HPDE6-E6E7 (cell line): ENCODE measurements around the gene SNTG2.

Source experiments
- DNase-seq: peaks from one replicate; pipeline ENCODE4 v3.0.0; 2011; ENCODE audit warnings: missing footprints; ENCODE audit errors: extremely low spot score

Gene SNTG2

GRCh38 chr2:953975-954686 is 3.5 kb downstream of the SNTG2 start:
- no peak for DNase-seq

GRCh38 chr2:954687-955000 is 4.0 kb downstream of the SNTG2 start:
- DNase-seq = no peak

- no peak for DNase-seq
Measured at GRCh38 chr2:955829-956731, 5.4 kb downstream of the SNTG2 start.

- DNase-seq = no peak
Measured at GRCh38 chr2:959457-959856, 8.8 kb downstream of the SNTG2 start.

- no peak for DNase-seq
Measured at GRCh38 chr2:960061-960736, 9.6 kb downstream of the SNTG2 start.

- no peak for DNase-seq
Measured at GRCh38 chr2:961786-962185, 11.1 kb downstream of the SNTG2 start.

GRCh38 chr2:963876-964275 is 13.2 kb downstream of the SNTG2 start:
- DNase-seq = no peak

- no peak for DNase-seq
Measured at GRCh38 chr2:964562-964961, 13.9 kb downstream of the SNTG2 start.

GRCh38 chr2:965640-966147 is 15.0 kb downstream of the SNTG2 start:
- no peak for DNase-seq

- no peak for DNase-seq
Measured at GRCh38 chr2:973129-973528, 22.5 kb downstream of the SNTG2 start.

GRCh38 chr2:974054-974453 is 23.4 kb downstream of the SNTG2 start:
- no peak for DNase-seq

GRCh38 chr2:974502-974901 is 23.9 kb downstream of the SNTG2 start:
- DNase-seq = no peak

GRCh38 chr2:975095-975494 is 24.4 kb downstream of the SNTG2 start:
- no peak for DNase-seq

GRCh38 chr2:979069-979928 is 28.6 kb downstream of the SNTG2 start:
- DNase-seq = no peak

GRCh38 chr2:980176-980575 is 29.5 kb downstream of the SNTG2 start:
- DNase-seq = no peak

GRCh38 chr2:981258-981657 is 30.6 kb downstream of the SNTG2 start:
- DNase-seq = no peak

GRCh38 chr2:981759-982158 is 31.1 kb downstream of the SNTG2 start:
- no peak for DNase-seq

GRCh38 chr2:985317-985898 is 34.8 kb downstream of the SNTG2 start:
- no peak for DNase-seq

- no peak for DNase-seq
Measured at GRCh38 chr2:987789-988188, 37.1 kb downstream of the SNTG2 start.

- DNase-seq = no peak
Measured at GRCh38 chr2:989781-990467, 39.3 kb downstream of the SNTG2 start.

GRCh38 chr2:990970-991369 is 40.3 kb downstream of the SNTG2 start:
- DNase-seq = no peak
